Neutrophil (primary cell): ENCODE results near the gene TBL3.
A peak's percentile ranks its signal among the peaks of the same experiment; 100 is the strongest.

Source experiments
- H3K27ac ChIP-seq: fragments of 200-600 bp; sonication (generic); 2 replicates; pipeline ENCODE4 v1.5.1; 2016; ENCODE audit warnings: mild to moderate bottlenecking, moderate library complexity
- H3K27me3 ChIP-seq: fragments of 200-600 bp; sonication (generic); 2 replicates; pipeline ENCODE4 v1.6.0; 2016; ENCODE audit warnings: mild to moderate bottlenecking
- H3K36me3 ChIP-seq: fragments of 200-600 bp; sonication (generic); 2 replicates; pipeline ENCODE4 v1.5.1; 2017
- H3K4me1 ChIP-seq, 2 experiments: fragments of 200-600 bp in 1 of 2; sonication (generic) in 1 of 2; 1 replicate in 1 of 2; 2 replicates in 1 of 2; pipeline versions ENCODE4 v1.5.1 to v1.6.1; 2013 to 2016; ENCODE audit warnings: low read depth in 1 of 2, low read length in 1 of 2, mild to moderate bottlenecking in 1 of 2, moderate library complexity in 1 of 2; ENCODE audit not compliant: control insufficient read depth in 1 of 2, insufficient read depth in 1 of 2
- H3K4me3 ChIP-seq, 2 experiments: fragments of 200-600 bp in 1 of 2; sonication (generic) in 1 of 2; 1 replicate in 1 of 2; 2 replicates in 1 of 2; pipeline ENCODE4 v1.5.1; 2013 to 2016; ENCODE audit warnings: low read depth in 1 of 2, low read length in 1 of 2, mild to moderate bottlenecking in 1 of 2, moderate library complexity in 1 of 2
- H3K9me3 ChIP-seq: fragments of 200-600 bp; sonication (generic); 2 replicates; pipeline ENCODE4 v1.5.1; 2016
- TF ChIP-seq, protein P1 (sequence below): fragments of 200-600 bp; sonication (generic); IDR thresholded peaks from 2 replicates; pipeline ENCODE4 v1.5.1; 2016; ENCODE audit warnings: antibody characterized with exemption

Gene TBL3

DNA sequence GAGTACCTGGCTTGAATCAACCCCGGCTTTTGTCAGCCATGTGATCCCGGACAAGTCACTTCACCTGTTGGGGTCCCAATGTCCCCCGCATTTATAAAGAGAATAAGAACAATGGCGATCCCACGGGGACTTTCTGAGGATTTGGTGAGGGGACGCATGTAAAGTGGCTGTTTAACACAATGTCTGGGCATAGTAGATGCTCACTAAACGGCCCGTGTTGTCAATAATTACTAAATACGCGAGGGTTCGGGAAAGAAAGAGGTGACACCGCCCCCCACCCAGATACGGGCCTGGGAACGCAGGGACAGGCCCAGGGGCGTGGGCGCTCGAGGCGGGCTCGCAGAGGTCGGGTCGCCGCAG lies 19.7 kb downstream of the TBL3 start:
- peaks cover 64% of the 10 kb centered on the region for H3K27me3 ChIP-seq
- TF ChIP-seq, protein P1, sequence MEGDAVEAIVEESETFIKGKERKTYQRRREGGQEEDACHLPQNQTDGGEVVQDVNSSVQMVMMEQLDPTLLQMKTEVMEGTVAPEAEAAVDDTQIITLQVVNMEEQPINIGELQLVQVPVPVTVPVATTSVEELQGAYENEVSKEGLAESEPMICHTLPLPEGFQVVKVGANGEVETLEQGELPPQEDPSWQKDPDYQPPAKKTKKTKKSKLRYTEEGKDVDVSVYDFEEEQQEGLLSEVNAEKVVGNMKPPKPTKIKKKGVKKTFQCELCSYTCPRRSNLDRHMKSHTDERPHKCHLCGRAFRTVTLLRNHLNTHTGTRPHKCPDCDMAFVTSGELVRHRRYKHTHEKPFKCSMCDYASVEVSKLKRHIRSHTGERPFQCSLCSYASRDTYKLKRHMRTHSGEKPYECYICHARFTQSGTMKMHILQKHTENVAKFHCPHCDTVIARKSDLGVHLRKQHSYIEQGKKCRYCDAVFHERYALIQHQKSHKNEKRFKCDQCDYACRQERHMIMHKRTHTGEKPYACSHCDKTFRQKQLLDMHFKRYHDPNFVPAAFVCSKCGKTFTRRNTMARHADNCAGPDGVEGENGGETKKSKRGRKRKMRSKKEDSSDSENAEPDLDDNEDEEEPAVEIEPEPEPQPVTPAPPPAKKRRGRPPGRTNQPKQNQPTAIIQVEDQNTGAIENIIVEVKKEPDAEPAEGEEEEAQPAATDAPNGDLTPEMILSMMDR, result no peak
- H3K27ac ChIP-seq, result peak overlapping the region; percentile 69
- peak overlapping the region; percentile 70 to 71 for H3K4me3 ChIP-seq
- H3K36me3 ChIP-seq, result no peaks in the 10 kb centered on the region
- peaks cover 19 to 28% of the 10 kb centered on the region in 2 experiments for H3K4me1 ChIP-seq
- peaks cover 5% of the 10 kb centered on the region for H3K9me3 ChIP-seq

DNA sequence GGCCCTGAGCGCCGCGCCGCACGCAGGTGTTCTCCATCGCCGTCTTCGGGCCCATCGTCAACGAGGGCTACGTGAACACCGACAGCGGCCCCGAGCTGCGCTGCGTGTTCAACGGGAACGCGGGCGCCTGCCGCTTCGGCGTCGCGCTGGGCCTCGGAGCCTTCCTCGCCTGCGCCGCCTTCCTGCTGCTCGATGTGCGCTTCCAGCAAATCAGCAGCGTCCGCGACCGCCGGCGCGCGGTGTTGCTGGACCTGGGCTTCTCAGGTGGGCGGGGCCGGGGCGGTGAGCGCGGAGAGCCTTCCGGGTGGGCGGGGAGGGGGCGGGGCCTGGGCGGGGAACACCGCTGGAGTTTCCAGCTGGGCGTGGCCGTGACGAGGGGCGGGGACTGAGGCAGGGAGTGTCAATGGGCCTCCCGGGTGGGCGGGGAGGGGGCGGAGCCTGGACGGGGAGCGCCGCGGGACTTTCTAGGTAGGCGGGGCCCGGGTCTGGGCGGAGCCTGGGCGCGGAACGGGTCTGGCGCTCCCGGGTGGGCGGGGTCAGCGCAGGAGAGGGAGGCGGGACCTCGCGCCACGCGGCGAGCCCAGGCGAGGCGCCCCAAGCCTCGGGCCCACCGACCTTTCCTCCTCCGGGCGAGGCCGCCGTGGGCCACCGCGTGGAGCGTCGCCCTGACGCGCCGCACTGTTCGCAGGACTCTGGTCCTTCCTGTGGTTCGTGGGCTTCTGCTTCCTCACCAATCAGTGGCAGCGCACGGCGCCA lies 20.3 kb downstream of the TBL3 start:
- H3K27ac ChIP-seq, result peak overlapping the region; percentile 69
- H3K9me3 ChIP-seq, result peaks cover 5% of the 10 kb centered on the region
- peaks cover 64% of the 10 kb centered on the region for H3K27me3 ChIP-seq
- TF ChIP-seq, protein P1, result peak; percentile 36
- H3K4me3 ChIP-seq, result peak overlapping the region; percentile 70 to 71
- H3K36me3 ChIP-seq, result peaks cover 5% of the 10 kb centered on the region
- H3K4me1 ChIP-seq, result peaks cover 19 to 28% of the 10 kb centered on the region in 2 experiments

DNA sequence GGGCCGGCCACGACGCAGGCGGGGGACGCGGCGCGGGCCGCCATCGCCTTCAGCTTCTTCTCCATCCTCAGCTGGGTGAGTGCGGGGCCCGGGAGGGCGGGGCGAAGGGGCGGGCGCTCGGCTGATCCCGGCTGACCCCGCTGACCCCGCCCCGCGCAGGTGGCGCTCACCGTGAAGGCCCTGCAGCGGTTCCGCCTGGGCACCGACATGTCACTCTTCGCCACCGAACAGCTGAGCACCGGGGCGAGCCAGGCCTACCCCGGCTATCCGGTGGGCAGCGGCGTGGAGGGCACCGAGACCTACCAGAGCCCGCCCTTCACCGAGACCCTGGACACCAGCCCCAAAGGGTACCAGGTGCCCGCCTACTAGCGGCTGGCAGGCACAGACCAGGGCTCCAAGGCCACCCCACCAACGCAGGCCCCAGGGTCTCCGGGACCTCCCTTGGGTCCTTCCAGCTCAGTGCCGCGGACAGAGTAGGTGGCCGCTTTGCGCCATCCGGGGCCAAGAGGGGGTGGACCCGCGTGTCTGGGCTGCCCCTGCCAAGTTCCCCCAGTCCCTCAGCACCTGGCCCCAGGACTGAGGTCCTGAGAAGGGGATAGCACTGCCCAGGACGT lies 21.0 kb downstream of the TBL3 start:
- H3K9me3 ChIP-seq, result peaks cover 5% of the 10 kb centered on the region
- TF ChIP-seq, protein P1, result no peak
- H3K4me1 ChIP-seq, result peaks cover 19 to 28% of the 10 kb centered on the region in 2 experiments
- H3K4me3 ChIP-seq, result peak overlapping the region; percentile 61 to 70
- peak overlapping the region; percentile 69 for H3K27ac ChIP-seq
- peaks cover 12% of the 10 kb centered on the region for H3K36me3 ChIP-seq
- peaks cover 61% of the 10 kb centered on the region for H3K27me3 ChIP-seq

DNA sequence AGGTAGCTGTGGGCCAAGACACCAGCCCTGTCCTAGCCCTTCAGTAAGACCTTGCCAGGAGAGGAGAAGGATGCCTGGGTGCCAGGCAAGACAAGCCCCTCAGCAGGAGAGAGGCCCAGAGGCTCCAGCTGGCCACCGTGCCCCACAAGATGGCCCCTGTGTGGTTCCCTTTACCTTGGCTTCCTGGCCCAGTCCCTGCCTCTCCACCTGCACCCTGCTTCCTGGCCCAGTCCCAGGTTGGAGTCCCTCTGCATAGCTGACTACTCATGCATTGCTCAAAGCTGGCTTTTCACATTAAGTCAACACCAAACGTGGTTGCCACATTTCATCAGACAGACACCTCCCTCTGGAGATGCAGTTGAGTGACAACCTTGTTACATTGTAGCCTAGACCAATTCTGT lies 21.9 kb downstream of the TBL3 start:
- Histone ChIP-seq H3K27ac (no peak overlapping the region), H3K4me1 (peaks cover 19 to 28% of the 10 kb centered on the region in 2 experiments)
- TF ChIP-seq, protein P1, result no peak

DNA sequence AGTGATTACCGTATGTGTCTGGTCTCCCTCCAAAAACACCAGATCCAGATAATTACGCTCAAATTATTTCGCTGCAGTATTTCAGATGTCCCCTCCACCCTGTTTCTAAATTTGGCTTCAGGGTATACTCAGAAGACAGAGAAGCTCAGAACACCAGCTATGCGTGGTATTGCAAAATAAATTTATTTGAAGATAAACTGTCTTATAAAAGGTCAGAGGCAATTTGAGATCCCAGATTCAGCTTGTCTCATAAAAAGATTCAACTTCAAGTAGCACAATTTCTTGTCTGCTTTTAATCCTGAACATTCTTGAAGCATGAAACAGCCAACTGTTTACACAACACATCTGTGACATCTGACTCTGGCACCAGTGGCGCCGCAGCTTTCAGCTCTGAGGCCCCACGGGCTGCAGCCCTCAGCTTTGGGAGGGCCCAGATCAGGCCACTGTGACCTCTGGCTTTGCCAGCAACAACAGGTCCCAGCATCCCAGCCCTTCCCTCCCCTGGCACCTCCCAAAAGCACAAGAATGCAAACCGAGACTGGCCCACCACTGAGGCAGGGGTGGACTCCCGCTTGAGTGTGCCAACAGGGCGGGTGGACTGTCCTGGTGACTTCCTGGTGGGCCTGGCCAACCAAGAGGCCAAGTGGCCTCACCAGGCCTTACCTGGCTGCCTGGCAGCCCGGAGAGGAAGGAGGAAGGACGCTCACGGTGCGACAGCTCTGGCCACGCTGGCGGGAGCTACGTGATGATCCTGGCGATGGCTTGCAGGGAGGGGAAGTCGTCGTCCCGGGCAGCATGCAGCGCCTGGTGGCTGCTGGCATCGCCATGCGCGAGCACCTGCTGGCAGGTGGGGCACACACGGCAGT lies 25.9 kb downstream of the TBL3 start:
- TF ChIP-seq, protein P1, result no peak
- H3K4me3 ChIP-seq, result no peak overlapping the region

More for the DNA sequence above, 21.9 kb downstream of the TBL3 start:
- Histone ChIP-seq H3K4me3 (no peak overlapping the region), H3K27me3 (peaks cover 52% of the 10 kb centered on the region), H3K9me3 (peaks cover 5% of the 10 kb centered on the region), H3K36me3 (peaks cover 21% of the 10 kb centered on the region)

More for the DNA sequence above, 25.9 kb downstream of the TBL3 start:
- H3K9me3 ChIP-seq, result peaks cover under 1% of the 10 kb centered on the region
- H3K27ac ChIP-seq, result no peak overlapping the region
- H3K27me3 ChIP-seq, result peaks cover 12% of the 10 kb centered on the region
- H3K4me1 ChIP-seq, result no peaks in the 10 kb centered on the region
- H3K36me3 ChIP-seq, result peaks cover 60% of the 10 kb centered on the region
